ENCODE measurements around the gene F5.
"Not testable (repeated sequence)": the region's sequence is repeated elsewhere in the genome, so short reads cannot be mapped to it uniquely, and the experiment has no call there.

F5 gene

GRCh38 chr1:169538998-169539871 lies 47.0 kb downstream of the F5 start:
- DNase-seq, result no peak

GRCh38 chr1:169534653-169535052 lies 51.6 kb downstream of the F5 start:
- DNase-seq, result no peak

- not testable (repeated sequence) for DNase-seq
Observed at GRCh38 chr1:169533528-169534190, 52.6 kb downstream of the F5 start.

GRCh38 chr1:169530448-169530847 lies 55.8 kb downstream of the F5 start:
- DNase-seq, result no peak

GRCh38 chr1:169529068-169529642 lies 57.1 kb downstream of the F5 start:
- DNase-seq, result no peak

- DNase-seq, result no peak
Observed at GRCh38 chr1:169528215-169529067, 57.8 kb downstream of the F5 start.

GRCh38 chr1:169527451-169528214 lies 58.6 kb downstream of the F5 start:
- DNase-seq, result no peak

- no peak for DNase-seq
Observed at GRCh38 chr1:169527001-169527400, 59.3 kb downstream of the F5 start.

- DNase-seq, result no peak
Observed at GRCh38 chr1:169526120-169526832, 60.0 kb downstream of the F5 start.

GRCh38 chr1:169525391-169525790 lies 60.9 kb downstream of the F5 start:
- no peak for DNase-seq

GRCh38 chr1:169523904-169524303 lies 62.4 kb downstream of the F5 start:
- no peak for DNase-seq

GRCh38 chr1:169521226-169521625 lies 65.1 kb downstream of the F5 start:
- no peak for DNase-seq

- no peak for DNase-seq
Observed at GRCh38 chr1:169517558-169518186, 68.6 kb downstream of the F5 start.

GRCh38 chr1:169515641-169516040 lies 70.6 kb downstream of the F5 start:
- DNase-seq, result no peak

GRCh38 chr1:169514566-169515270 lies 71.6 kb downstream of the F5 start:
- no peak for DNase-seq

- no peak for DNase-seq
Observed at GRCh38 chr1:169513208-169513607, 73.1 kb downstream of the F5 start.

GRCh38 chr1:169511316-169512005 lies 74.8 kb downstream of the F5 start:
- DNase-seq, result no peak

GRCh38 chr1:169510060-169510459 lies 76.2 kb downstream of the F5 start:
- DNase-seq, result no peak

- DNase-seq, result no peak
Observed at GRCh38 chr1:169509354-169509753, 76.9 kb downstream of the F5 start.

All from bone marrow (tissue), 2 donors.